Stimulated activated CD8-positive, alpha-beta memory T cell treated with anti-CD3 and anti-CD28 coated beads, Interleukin-15, amount 100 ng/mL, for 48 hours (primary cell): ENCODE measurements around the gene ABCA5.

ENCODE experiments used
- DNase-seq, 2 donors: peaks; one replicate each; pipeline ENCODE4 v3.0.0-alpha.2; 2020; ENCODE audit warnings: low read depth in 2 of 2

Gene ABCA5

DNA sequence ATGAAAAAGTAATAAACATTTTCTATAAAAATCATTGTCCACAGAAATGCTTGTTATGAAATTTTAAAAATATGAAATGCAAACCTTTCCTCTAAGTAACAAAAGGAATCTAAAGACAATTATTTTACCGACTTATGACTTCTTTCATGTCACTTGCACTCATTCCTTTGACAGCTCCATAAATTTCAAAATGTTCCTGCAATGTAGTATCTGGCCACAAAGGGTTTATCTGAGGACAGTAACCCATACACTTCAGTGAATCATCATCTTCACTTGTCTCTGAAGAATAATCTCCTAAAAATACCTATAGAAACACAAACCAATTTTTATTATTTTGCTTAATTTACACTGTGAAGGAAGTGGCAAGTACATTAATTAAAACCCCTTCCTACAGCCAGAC, 72.7 kb downstream of the ABCA5 start:
- DNase-seq, result no peak

DNA sequence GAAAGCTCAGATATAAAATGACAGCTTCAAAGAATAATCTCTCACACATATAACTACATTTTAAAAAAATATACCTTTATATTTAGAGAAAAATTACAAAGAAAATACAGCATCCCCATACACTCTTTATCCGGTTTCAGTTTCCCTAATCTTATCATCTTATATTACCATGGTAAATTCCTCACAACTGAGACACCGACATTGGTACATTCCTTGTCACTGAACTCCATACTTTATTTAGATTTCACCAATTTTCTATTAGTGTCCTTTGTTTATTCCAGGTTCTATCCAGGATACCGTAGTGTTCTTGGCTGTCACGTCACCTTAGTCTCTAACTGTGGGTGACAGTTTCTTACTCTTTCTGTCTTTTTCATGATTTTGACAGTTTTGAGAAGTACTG, 76.3 kb downstream of the ABCA5 start:
- no peak for DNase-seq

GRCh38 chr17:69246726-69247375, 80.1 kb downstream of the ABCA5 start:
- no peak for DNase-seq

- no peak for DNase-seq
Measured at GRCh38 chr17:69246202-69246601, 80.7 kb downstream of the ABCA5 start.

- DNase-seq, result no peak
Measured at GRCh38 chr17:69245617-69246016, 81.3 kb downstream of the ABCA5 start.

- no peak for DNase-seq
Measured at GRCh38 chr17:69239611-69240600, 87.0 kb downstream of the ABCA5 start.

- DNase-seq, result no peak
Measured at GRCh38 chr17:69236946-69237345, 90.0 kb downstream of the ABCA5 start.

DNA sequence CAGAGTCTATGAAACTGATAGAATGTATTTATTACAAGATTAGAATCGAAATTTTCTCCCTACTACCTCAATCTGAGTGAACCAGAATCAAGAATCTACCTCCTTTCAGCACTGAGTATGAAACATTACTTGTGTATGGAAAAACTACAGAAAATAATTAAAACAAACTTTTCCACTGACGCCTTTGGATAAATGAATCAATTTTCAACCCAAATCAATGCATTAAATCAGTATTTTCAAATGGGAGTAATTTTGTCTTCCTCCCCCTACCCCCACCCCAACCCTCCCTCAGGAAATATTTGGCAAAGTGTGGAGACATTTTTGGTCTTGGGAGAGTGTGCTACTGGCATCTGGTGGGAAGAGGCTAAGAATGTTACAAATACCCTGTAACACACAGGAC, 90.5 kb downstream of the ABCA5 start:
- no peak for DNase-seq

GRCh38 chr17:69235338-69236058, 91.4 kb downstream of the ABCA5 start:
- DNase-seq, result peak; percentile 34 to 39

DNA sequence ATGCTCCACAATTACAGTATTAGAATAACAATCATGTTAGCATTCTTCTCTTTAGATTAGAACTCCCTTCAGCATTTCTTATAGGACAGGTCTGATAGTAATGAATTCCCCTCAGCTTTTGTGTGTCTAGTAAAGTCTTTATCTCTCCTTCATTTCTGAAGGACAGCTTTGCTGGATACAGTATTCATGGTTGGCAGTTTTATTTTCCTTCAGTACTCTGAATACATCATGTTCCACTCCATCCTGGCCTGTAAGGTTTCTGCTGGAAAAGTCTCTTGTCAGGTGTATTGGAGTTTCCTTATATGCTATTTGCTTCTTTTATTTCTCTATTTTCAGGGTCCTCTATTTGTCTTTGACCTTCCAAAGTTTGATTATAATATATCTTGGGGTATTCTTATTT, 94.3 kb downstream of the ABCA5 start:
- DNase-seq, result no peak

DNA sequence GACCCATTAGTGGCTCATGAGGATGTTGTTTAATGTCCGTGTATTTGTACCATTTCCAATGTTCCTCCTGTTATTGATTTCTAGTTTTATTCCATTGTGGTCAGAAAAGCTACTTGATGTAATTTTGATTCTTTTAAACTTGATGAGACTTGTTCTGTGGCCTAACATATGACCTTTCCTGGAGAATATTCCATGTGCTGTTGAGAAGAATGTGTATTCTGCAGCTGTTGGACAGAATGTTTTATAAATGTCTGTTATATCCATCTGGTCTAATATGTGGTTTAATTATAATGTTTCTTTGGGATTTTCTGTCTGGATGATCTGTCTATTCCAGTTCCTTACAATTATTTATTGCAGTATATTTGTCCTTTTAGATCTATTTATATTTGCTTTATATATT, 95.4 kb downstream of the ABCA5 start:
- DNase-seq, result no peak

- no peak for DNase-seq
Measured at GRCh38 chr17:69230939-69231338, 96.0 kb downstream of the ABCA5 start.

- no peak for DNase-seq
Measured at GRCh38 chr17:69228576-69228975, 98.4 kb downstream of the ABCA5 start, which contains the start of gene ABCA10. Gene ABCA10 (minus strand): TSS chr17:69228824. CDS start chr17:69225358, 3,466 bp downstream.

GRCh38 chr17:69228018-69228417, 98.9 kb downstream of the ABCA5 start:
- no peak for DNase-seq

DNA sequence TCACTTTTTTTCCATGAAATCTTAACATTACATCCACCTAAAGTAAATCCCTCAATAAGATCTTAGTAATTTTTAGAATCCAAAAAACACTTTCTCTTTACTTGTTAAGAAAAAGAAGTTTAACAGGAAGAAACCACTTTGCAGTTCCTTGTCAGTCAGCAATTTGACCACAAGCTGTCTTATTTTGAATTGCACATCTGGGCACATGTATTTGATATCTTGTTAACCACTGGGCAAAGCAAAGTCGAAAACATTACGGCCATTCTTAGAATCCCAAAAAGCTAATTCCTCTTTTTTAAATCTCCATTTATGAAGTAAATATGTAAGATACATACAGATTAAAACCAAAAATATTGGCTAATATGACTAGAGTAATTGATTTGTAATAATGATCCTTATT, 99.4 kb downstream of the ABCA5 start:
- no peak for DNase-seq

DNA sequence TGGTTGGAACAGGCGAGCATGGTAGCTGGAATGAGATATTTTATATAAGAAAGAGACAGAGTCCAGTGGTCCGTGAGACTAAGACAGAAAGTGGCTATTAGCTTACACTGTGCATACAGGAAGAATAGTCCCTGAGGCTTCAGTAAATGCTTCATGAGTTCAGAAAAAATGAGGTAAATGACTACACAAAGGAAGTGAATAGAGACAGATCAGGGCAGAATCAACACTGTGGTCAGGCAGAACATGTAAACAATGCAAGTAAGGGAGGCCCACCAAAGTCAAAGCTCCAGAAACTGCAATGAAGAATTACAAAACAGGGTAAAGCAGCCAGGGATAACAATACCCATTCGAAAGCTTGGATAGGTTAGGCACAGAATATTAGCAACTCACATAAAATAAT, 103.1 kb downstream of the ABCA5 start:
- no peak for DNase-seq

GRCh38 chr17:69222707-69223258, 104.2 kb downstream of the ABCA5 start:
- no peak for DNase-seq

DNA sequence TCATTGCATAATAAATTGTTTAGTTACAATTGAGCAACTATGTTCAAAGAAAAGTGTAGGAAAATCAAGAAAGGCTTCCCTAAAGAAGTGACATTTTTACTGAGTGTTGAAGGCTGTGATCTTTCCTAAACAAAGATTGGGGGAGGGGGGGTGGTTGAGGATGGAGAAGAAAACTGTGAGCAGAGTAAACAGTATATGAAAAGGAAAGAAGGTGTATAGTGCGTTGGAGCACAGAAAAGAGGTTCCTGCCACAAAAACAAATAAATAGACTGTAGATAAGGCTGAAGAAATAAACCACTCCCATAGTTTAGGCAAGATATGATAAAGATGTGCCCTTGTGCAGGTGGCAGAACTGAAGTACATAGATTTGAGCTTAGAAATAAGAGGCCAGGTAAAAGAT, 106.8 kb downstream of the ABCA5 start:
- no peak for DNase-seq

- no peak for DNase-seq
Measured at GRCh38 chr17:69218986-69219385, 107.9 kb downstream of the ABCA5 start.

GRCh38 chr17:69213059-69213813, 113.7 kb downstream of the ABCA5 start:
- no peak for DNase-seq

GRCh38 chr17:69208640-69209039, 118.3 kb downstream of the ABCA5 start:
- no peak for DNase-seq
